ENCODE results near the gene FIBP.

FIBP gene

GRCh38 chr11:65919573-65920371 lies 31.5 kb upstream of the FIBP start:
- ChIA-PET POLR2A (no interaction called here), CTCF (interaction anchor here (0.6 to 1.4 kb wide), 2 partner anchors 32 to 103 kb away, joined by 3 read pairs; partner anchors contain the start of gene FIBP)
- peak; percentile 74 for DNase-seq (ENCODE audit: extremely low spot score)
- TF ChIP-seq, protein P1, sequence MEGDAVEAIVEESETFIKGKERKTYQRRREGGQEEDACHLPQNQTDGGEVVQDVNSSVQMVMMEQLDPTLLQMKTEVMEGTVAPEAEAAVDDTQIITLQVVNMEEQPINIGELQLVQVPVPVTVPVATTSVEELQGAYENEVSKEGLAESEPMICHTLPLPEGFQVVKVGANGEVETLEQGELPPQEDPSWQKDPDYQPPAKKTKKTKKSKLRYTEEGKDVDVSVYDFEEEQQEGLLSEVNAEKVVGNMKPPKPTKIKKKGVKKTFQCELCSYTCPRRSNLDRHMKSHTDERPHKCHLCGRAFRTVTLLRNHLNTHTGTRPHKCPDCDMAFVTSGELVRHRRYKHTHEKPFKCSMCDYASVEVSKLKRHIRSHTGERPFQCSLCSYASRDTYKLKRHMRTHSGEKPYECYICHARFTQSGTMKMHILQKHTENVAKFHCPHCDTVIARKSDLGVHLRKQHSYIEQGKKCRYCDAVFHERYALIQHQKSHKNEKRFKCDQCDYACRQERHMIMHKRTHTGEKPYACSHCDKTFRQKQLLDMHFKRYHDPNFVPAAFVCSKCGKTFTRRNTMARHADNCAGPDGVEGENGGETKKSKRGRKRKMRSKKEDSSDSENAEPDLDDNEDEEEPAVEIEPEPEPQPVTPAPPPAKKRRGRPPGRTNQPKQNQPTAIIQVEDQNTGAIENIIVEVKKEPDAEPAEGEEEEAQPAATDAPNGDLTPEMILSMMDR (IDR thresholded peaks at IDR 0.05; ENCODE audit: control extremely low read depth, extremely low read depth, low read depth, missing control alignments): no peak

DNA sequence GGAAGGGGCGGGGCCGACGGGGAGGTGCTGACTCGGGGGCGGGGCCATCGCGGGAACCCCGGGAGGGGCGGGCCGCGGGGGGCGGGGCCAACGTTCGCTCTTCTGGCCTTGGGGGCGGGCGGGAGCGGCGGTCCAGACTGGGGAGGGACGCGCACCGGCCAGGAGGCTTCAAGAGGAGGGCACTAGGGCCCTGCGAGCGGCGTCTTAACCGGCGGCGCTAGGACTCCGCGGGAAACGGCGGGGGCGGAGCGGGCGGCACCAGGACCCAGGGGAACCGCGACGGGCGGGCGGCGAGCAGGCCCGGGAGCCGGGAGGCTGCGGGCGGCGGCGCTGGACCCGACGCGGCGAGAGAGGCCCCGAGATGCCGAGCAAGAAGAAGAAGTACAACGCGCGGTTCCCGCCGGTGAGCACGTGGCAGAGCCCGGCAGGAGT lies 30.9 kb upstream of the FIBP start, which contains the start of gene DRAP1:
Gene DRAP1 (plus strand): TSS at position 286 of the 432 bp plus-strand sequence. CDS start 76 bp downstream, at position 362.
- peak; percentile 100 for DNase-seq (ENCODE audit: extremely low spot score)
- TF ChIP-seq, protein P1 (IDR thresholded peaks at IDR 0.05; ENCODE audit: control extremely low read depth, extremely low read depth, low read depth, missing control alignments): no peak
- CTCF ChIA-PET: interaction anchor here (1.1 to 1.9 kb wide), 3 partner anchors 28 to 31 kb away, joined by 3 to 9 read pairs (median 3); partner anchors contain the start of genes CCDC85B and FIBP
- POLR2A ChIA-PET: no interaction called here

- TF ChIP-seq, protein P1 (IDR thresholded peaks at IDR 0.05; ENCODE audit: control extremely low read depth, extremely low read depth, low read depth, missing control alignments): peak; percentile 6
- ChIA-PET CTCF (interaction anchor here (1.0 to 1.9 kb wide), 5 partner anchors 12 to 126 kb away, joined by 3 to 9 read pairs (median 5); partner anchors contain the start of genes CCDC85B and FIBP), POLR2A (no interaction called here)
- no peak for DNase-seq (ENCODE audit: extremely low spot score)
These were observed 30.2 kb upstream of the FIBP start, which contains the start of gene C11orf68 for GRCh38 chr11:65918211-65919140. TSS of gene C11orf68 (minus strand) at chr11:65919062. CDS start at chr11:65919031, 31 bp downstream.

GRCh38 chr11:65917434-65918210 lies 29.4 kb upstream of the FIBP start:
- ChIA-PET CTCF (interaction anchor here (0.9 to 1.9 kb wide), 6 partner anchors 11 to 127 kb away, joined by 3 to 9 read pairs (median 4); partner anchors contain the start of genes CCDC85B and FIBP), POLR2A (interaction anchor here (0.6 kb wide), 2 partner anchors 53 to 1157 kb away, joined by 3 to 7 read pairs; no protein-coding TSS in a partner anchor)
- DNase-seq (ENCODE audit: extremely low spot score): no peak
- TF ChIP-seq, protein P1 (IDR thresholded peaks at IDR 0.05; ENCODE audit: control extremely low read depth, extremely low read depth, low read depth, missing control alignments): no peak

DNA sequence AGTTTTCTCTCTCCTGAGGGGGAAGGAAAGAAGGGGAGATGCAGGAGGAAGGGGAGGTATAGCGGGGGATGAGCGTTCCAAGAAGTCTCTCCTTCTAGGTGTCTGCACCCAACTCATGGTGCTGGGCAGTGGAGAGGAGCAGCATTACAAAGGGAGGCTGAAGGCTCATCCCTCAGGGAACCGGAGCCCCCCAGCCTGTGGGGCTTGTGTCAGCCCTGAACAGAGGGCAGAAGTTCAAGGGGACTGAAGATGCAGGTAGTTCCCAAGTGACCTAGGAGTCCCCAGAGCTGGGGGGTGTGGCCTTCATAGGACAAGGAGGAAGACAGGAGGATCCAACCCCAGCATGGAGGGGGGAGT lies 28.8 kb upstream of the FIBP start:
- TF ChIP-seq, protein P1 (IDR thresholded peaks at IDR 0.05; ENCODE audit: control extremely low read depth, extremely low read depth, low read depth, missing control alignments): no peak
- CTCF ChIA-PET: interaction anchor here (0.9 to 1.6 kb wide), 3 partner anchors 11 to 128 kb away, joined by 3 to 5 read pairs (median 4); no protein-coding TSS in a partner anchor
- POLR2A ChIA-PET: interaction anchor here (0.6 kb wide), 2 partner anchors 54 to 1156 kb away, joined by 3 to 7 read pairs; no protein-coding TSS in a partner anchor
- no peak for DNase-seq (ENCODE audit: extremely low spot score)

Data from GM10248 (cell line).